Middle frontal gyrus (tissue), 1 donor: ENCODE results near the gene NHLRC1.
A peak's percentile ranks its signal among the peaks of the same experiment; 100 is the strongest.
"Not testable (repeated sequence)": the region's sequence is repeated elsewhere in the genome, so short reads cannot be mapped to it uniquely, and the experiment has no call there.

Experiments
- DNase-seq: peaks from one replicate; pipeline ENCODE4 v3.0.0-alpha.2; 2015; ENCODE audit warnings: low spot score; ENCODE audit errors: extremely low spot score

NHLRC1 gene

DNA sequence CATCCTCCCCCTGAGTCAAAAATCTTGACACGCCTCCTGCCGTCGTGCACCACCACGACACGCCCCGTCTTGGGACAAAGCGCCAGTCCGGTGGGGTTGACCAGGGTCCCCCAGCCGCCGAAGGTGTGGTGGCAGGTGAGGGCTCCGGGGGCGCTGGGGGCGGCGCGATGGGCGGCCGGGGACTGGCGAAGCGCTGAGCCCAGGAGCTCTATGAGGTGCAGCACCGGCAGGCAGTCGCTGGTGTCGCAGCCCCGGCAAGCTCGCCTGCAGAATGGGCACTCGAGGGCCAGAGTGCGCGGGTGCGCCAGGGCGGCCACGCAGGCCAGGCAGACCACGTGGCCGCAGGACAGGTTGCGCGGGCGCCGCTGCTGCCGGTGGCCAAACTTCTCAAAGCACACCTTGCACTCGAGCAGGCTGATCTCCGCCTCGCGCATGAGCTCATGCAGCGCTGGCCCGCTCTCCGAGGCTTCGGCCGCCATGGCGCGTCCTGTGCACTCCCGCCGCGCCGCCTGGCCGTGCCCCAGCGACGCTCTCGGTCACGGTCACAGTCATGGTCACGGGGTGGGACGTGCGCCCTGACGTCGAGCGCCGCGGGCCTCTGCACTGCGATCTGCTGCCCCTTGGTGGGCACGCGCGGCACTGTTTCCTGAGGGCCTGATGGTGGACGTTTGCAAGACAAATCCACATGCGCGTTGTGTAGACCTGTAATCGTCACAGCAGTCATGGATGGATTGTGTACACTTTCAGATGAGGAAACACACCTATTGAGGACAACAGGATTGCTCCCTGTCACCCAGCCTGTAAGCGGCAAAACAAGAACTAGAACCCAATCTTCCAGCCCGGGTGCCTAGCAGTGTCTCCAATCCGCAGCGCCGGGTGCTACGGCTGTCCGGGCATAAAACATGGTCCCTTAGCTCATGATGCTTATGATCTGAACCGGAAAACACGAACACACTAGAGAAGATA lies at the start of gene NHLRC1:
TSS of gene NHLRC1 (minus strand) at position 550 of the 966 bp plus-strand sequence. CDS start at position 479, 71 bp downstream.
- peak; percentile 85 for DNase-seq

- no peak for DNase-seq
Measured at GRCh38 chr6:18171871-18172270, 49.4 kb upstream of the NHLRC1 start.

DNA sequence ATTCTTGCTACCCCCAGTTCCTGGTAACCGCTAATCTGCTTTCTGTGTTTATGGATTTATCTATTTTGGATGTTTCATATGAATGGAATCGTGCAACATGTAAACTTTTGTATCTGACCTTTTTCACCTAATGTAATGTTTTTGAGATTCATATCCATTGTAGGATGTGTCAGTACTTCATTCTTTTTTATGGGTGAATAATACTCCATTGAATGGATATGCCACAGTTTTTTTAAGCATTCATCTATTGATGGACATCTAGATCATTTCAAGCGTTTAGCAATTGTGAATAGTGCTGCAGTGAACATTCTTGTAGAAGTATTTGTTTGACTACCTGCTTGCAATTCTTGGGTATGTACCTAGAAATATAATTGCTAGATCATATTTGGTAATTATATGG lies 45.8 kb upstream of the NHLRC1 start:
- DNase-seq: no peak

GRCh38 chr6:18166312-18167036 lies 44.0 kb upstream of the NHLRC1 start:
- DNase-seq: no peak

GRCh38 chr6:18165751-18166150 lies 43.3 kb upstream of the NHLRC1 start:
- DNase-seq: no peak

DNA sequence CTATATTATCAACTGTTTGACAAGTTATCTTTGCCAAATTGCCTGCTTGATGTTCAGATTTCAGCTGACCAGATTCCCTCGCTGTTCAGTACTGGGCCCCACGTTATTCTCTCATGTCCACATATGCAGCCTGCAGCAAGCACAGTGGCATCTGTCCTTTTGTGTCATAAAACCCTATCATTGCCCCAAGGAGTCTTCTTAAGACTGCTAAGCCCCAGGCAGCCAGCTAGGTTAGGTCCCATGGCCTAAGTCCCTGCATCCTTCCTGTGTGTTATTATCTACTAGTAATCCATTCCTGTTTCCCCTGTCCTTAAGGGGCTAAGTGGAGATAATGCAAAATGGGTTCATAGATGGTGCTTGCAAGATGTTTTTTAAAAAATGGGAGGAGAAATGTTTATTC lies 39.9 kb upstream of the NHLRC1 start:
- no peak for DNase-seq

GRCh38 chr6:18161431-18161830 lies 39.0 kb upstream of the NHLRC1 start:
- DNase-seq: no peak

GRCh38 chr6:18160911-18161310 lies 38.4 kb upstream of the NHLRC1 start:
- DNase-seq: no peak

DNA sequence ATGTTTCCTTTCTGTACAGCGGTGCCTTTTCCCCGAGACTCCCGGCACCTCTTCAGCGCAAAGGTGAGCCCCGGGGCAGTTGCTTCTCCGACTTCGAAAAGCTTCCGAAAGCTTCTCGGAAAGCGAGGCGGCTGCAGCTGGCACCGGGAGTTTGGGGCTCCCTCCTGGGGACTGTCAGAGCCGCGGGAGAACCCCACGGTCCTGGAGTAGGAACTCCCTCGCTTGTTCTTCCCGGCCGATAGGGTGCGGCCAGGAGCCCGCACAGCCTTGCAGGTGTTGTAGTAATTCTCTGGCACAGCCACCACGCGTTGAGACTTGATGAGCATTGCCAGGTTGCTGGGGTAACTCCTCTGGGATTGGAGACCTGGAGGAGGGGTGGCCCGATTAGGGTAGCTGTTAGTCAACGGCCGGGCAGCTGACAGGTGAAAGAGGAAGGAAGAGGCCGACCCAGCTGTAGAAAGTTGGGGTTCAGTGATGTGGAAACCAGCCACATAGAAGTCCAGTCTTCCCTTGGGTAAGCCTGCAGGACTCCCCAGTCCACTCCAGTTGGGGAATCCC lies 33.5 kb upstream of the NHLRC1 start:
- no peak for DNase-seq

GRCh38 chr6:18155150-18155863 lies 32.8 kb upstream of the NHLRC1 start, which contains the start of gene KDM1B:
Gene KDM1B (plus strand): TSS chr6:18155422. CDS start chr6:18159896, 4,474 bp downstream.
- peak; percentile 97 for DNase-seq

DNA sequence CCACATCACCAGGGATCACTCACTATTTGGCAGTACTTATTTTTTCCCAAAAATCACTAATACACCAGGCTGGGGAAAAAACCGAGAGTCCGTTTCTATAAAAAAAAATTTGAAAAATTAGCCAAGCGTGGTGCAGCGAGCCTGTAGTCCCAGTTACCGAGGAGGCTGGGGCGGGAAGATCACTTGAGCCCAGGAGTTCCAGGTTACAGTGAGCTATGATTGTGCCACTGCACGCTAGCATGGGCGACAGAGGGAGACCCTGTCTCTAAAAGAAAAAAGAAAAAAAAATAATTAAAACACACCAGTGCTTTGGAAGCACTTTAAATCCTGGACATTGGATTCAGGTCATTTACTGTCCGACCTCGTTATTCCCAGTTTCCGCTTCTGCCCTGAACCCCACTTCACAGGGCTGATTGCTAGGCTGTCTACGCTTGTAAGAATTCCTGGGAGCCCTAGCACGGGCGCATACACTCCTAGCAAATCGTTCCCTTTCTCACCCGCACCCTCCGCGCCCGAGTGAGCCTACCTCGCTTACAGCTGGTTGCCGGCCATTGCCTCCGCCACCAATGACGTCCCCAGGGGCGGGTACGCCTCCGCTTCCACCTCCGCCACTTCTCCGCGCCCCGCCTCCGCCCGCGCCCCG lies 32.2 kb upstream of the NHLRC1 start, which contains the start of gene TPMT:
TSS of gene TPMT (minus strand) at position 571 of the 643 bp plus-strand sequence. CDS start 5,950 bp downstream, outside the sequence.
- DNase-seq: no peak

DNA sequence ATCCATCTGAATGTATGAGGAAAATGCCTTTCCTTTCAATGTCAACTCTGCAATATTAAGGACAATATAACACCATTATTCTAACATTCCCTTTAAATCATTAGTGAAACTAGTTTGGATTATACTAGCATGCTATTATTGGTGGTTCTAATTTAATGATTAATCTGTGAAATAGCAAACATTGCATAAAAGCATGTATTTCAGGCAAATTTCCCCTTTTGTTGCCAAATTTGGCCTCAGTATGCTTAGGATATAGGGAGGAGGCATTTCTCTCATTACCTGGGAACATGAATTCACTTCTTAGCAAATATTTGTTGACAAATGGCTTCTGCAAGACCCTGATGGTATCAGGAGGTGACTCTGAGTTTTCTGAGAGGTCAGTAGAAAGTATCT lies 30.8 kb upstream of the NHLRC1 start:
- DNase-seq: no peak

- DNase-seq: no peak
Measured at GRCh38 chr6:18151801-18152200, 29.3 kb upstream of the NHLRC1 start.

DNA sequence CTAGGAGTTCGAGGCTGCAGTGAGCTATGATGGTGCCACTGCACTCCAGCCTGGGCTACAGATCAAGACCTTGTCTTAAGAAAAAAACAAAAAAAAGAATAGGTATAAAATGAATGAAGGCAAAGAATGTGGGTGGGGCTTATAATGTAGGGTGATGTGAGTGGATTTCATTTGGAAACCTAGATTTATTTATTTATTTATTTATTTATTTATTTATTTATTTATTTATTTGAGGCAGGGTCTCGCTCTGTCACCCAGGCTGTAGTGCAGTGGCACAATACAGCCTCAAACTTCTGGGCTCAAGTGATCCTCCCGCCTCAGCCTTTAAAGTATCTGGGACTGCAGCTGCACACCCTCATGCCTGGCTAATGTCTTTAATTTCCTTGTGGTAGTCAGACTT lies 28.9 kb upstream of the NHLRC1 start:
- not testable (repeated sequence) for DNase-seq

DNA sequence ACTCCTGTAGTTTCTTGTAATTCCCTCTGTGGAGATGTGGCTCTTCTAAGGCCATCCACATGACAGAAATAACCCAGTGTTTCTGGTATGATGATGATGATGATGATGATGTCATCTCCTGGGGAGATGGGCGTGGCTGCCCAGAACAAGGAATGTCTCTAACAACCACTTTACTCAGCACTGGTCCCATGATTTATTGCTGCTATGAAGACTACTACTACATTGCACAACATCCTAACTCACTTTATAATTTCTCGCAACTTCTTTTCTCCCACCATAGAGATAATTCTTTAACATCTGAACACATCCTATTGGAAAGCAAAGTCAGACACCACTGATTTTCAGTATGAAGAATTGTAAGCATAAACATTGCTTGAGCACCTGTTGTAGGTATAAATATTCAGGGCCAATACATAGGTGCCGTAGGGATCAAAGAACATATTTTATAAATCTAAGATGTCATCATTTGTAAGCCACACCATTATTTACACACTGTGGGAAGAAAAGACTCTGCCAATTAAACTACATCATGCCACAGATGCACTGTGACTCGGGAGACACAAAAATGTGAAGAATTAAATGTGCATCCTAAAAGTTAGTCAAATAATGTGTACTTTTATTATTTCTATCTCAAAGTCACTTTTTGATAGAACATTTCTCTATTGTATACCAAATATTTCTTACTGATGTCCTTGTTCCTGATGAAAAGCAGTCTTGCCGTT lies 26.0 kb upstream of the NHLRC1 start:
- DNase-seq: no peak

DNA sequence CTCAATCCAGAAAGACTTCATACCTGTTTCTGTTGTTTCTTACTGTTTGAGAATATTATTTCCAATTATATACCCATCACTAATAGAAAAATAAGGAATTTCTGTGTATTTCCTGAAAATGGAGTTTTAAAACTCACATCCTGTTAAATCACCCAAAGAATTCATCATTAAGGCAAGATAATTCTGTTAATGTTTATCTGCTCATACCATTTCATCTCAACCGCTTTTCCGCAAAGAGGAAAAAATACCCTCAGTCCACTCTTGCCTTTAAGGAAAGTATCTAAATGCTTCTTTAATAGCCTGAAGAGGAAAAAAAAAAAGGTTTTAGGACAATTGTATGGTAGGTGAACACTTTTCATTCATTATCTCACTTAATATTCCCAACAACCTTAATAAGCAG lies 25.1 kb upstream of the NHLRC1 start:
- no peak for DNase-seq

DNA sequence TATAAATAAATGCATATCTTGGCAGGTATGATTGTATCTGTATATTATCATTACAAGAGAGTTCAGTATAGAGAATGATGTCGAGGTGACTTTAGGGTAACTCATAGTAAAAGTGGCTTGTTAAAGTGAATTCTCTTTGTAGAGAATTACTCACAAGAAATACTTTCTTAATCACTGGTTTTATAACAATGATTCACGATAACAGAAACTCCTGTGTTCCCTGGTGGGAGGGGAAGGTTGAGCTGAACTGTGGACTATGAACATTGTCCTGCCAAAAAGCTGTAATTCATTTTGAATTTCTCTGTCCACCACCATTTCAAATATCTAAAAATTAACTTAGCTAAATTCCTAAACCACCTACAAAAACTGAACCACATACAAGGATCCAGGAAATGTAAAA lies 24.7 kb upstream of the NHLRC1 start:
- DNase-seq: no peak

DNA sequence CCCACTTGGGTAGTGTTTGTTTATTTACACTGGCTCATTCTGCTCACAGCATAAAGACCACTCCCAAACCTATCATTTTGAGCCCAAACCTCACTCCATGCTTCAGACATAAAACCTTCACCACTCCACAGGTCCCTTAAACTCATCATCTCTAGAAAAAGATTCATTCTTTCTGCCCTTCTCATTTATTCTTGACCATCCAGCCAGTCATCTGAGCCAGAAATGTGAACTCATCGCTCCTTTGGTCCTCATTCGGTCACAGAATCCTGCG lies 20.0 kb upstream of the NHLRC1 start:
- DNase-seq: no peak

GRCh38 chr6:18141805-18142590 lies 19.5 kb upstream of the NHLRC1 start:
- DNase-seq: no peak
